Activated CD8-positive, alpha-beta memory T cell treated with anti-CD3 and anti-CD28 coated beads, Interleukin-2, amount 50 U/mL, for 24 hours (primary cell): ENCODE data around the gene FAM162B.
"Not testable (repeated sequence)": the region's sequence is repeated elsewhere in the genome, so short reads cannot be mapped to it uniquely, and the experiment has no call there.

ENCODE experiments used
- DNase-seq: peaks from one replicate; pipeline ENCODE4 v3.0.0-alpha.2; 2020; ENCODE audit errors: extremely low read depth

FAM162B gene

DNA sequence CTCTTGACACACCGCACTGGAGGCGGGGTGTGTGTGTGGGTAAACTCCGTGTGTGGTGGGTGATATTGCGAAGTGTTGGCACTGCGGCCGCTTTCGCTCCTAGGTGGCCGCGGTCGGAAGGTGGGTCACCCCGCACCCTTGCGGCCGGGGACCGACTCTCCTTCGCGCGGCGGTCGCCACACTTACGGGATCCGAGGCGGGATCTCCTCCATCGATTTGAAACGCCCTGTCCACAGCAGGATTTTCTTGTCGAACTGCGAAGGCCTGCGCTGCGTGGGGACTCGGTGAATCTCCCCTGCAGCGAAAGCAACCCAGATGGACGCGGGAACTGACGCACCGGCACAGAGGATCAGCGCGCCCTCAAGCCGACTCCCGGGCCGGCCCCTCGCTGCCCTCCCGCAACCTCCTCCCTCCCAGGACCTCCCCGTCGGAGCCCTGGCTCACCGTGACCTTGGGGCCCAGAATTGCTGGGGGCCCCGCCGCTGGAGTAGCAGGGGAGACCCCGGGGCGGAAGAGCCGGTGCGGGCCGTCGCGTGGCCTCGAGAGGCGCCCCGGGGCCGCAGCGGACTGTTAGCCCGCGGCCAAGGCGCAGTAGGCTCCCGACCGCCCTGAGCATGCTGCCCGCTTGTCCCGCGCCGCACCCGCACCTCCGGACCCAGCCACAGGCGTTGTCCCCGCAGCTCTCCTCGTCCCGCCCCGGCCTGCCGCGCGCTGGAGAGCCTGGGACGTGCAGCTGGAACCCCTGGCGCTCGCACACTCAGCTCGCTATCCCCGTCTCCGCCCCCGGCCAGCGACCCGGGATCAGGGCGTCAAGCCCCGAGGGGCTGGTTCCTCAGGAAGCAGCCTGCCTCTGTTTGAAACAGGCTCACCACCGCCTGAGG is at the start of gene FAM162B:
TSS of gene FAM162B (minus strand) at position 759 of the 881 bp plus-strand sequence. CDS start at position 616, 143 bp downstream.
- DNase-seq = no peak

DNA sequence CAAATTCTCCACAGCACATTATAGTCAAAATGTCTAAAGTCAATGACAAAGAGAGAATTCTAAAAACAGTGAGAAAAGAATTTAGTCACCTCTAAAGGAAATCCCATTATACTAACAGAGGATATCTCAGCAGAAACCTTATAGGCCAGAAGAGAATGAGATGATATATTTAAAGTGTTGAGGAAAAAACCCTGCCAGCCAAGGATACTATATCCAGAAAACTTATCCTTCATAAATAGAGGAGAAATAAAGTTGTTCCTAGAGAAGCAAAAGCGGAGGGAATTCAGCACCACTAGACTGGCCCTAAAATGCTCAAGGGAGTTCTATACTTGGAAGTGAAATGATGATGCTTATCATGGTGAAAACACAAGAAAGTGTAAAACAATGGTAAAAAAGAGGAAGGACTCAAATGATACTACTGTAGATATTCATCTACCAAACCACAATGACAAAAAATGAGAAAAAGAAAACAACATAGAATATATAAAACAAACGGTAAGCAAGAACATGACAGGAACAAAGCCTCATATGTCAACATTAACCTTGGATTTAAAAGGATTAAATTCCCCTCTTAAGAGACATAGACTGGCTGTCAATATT is 46.6 kb upstream of the FAM162B start:
- no peak for DNase-seq

DNA sequence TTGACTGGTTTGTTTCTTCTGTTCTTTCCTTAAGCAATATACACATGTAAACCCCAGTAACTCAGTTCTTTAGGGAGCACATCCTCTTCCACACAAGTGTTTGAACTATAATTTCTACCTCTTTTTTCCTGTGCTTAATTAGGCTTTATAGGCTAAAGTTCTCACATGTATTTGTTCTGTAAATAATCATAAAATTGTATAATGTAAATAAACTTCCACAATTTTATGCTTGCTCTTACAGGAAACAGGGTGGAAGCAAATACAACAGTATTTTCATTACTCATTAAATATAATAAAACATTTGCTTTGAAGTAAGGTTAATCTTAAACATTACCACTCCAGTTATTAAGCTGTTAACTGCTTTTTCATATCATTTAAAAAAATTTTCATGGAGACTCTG is 36.5 kb upstream of the FAM162B start:
- no peak for DNase-seq

DNA sequence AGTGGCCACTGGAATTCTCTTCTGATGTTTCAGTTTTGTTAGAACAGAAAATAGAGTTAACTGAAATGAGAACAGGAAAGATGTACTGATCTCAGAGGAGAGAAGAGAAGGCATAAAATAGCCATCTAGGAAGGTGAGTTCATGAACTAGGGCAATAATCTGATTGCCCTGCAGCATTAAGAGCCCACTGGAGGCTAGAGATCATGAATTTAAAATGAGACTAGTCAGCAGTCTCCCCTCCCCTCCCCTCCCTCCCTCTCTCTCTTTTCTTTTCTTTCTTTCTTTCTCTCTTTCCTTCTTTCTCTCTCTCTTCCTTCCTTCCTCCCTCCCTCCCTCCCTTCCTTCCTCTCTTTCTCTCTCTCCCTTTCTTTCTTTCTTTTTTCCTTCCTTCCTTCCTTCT is 34.4 kb upstream of the FAM162B start:
- no peak for DNase-seq

DNA sequence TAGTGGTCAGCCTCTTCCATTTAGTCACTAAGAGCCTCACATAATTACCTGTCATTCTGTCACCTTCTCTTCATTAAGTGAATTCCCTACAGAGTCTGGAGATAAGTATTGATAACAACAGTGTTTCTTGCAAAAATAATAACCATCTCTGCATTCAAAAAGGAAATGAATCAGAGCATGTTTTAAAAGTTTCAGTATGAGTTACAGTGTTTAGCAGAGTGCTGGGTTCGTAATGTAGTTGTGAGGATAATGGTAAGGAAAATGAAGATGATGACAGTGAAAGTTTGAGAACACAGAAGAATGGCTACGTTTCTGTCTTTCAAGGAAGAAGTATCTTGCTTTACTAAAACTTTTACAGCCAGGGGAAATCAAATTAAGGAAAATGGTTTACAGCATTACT is 32.1 kb upstream of the FAM162B start:
- DNase-seq = no peak

DNA sequence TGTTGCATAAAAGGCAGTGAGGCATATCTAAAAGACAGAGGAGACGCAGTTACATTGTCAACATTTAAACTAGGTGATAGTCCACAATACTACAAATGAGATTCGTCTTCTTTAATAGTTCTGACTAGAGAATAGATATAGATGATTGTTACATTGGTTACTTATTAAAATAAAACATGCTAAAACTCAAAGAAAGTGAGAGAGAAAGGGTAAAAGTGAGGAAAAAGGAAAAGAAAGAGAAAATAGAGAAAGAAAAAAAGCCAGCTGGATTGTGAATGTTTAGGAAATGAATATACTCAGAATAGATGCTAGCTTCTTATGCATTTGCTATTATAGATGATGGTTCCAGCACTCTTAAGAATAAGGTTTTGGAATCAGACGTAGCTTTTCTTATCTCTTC is 27.7 kb upstream of the FAM162B start:
- no peak for DNase-seq

DNA sequence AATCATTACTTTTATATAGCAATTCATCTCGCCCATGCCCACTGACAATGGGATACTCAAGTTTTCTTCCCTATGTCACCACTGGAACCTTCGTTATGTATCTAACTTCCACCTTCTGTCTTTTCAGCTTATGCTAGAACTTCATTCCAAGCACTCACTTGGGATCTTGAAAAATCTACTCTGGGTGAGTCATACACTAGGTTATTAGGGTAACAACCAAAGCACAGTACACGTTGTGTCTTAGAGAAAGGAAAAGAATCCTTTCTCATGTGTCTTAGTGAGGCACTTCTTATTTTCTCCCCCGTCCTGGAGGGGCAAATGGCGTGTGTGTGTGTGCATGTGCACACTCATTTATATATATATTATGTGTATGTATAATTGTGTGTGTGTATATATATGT is 18.3 kb upstream of the FAM162B start:
- no peak for DNase-seq

DNA sequence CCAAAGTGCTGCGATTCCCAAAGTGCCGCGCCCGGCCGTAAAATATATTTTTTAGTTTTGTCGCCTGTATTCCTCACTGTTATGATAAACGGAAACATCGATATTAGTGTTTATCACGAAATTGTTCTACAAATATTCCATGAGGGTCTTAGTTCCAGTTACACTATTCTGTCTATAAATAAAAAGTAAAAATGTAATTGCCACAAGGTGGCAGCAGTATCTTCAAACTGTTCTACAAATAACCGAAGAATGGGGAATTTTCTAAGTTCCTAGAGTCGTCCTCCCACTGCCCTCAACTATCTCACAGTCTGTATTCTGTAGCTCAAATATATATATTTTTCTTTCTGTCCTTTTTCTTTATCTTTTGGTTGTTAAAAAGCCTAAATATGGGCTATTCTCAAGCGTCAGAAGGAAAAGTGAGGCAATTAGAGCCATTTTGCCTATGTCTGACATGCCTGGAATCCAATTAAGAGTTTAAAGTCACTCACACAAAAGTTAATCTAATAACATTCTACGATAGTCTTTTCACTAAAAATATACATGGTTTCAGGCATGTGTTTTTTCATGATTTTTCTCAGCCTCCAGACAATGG is 14.2 kb upstream of the FAM162B start:
- DNase-seq = no peak

DNA sequence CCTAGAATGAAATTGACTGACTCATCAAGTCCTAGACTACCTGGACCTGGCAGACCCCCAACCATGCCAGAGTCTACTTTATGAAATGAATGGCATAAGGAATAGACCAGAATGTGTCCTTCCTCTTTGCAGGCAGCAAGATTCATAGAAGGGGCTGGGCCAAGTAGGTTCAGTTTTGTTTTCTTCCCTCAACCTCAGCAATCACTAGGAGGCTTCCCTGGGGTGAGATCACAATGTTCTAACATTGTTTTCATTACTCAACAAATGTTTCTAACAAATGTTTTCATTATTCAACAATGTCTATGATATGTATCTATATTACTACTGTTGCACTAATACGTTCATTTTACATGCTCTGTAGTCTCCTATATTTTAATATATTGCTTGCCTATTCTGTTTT is 8.4 kb upstream of the FAM162B start:
- DNase-seq = no peak

DNA sequence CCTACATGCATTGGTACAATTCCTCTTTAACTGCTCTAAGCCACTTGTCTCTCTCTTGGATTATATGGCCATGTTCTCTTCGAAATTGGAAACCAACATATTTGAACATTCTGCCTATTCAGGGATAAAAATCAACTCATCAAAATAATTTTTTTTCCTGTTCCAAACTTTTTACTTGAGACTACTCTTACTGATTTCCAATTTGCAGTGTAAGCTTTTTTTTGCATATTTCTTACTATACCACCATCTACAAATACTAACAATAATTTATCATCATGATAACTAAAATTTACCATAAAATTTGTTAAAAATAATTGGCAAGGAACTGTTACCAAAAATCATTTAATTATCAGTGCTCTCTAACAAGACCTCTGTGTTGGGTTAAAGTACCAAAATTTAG is 6.9 kb upstream of the FAM162B start:
- DNase-seq = no peak

DNA sequence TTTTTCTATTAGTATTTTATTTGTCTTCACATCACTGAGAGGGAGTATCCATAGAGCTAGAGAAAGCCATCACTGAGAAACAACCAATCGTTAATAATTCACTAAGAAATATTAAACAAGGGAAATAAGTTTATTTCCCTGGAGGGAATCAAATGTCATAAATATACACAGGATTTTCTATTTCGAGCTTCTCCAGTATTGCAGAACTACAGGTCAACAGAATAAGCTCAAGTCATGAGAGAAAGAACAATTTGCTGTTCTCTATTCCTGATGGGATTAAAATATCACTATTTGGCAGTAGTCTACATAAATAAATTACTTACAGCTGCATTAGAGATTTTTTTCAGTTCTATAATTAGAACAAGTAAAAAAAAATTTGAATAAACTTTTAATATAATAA is 2.2 kb upstream of the FAM162B start:
- no peak for DNase-seq

DNA sequence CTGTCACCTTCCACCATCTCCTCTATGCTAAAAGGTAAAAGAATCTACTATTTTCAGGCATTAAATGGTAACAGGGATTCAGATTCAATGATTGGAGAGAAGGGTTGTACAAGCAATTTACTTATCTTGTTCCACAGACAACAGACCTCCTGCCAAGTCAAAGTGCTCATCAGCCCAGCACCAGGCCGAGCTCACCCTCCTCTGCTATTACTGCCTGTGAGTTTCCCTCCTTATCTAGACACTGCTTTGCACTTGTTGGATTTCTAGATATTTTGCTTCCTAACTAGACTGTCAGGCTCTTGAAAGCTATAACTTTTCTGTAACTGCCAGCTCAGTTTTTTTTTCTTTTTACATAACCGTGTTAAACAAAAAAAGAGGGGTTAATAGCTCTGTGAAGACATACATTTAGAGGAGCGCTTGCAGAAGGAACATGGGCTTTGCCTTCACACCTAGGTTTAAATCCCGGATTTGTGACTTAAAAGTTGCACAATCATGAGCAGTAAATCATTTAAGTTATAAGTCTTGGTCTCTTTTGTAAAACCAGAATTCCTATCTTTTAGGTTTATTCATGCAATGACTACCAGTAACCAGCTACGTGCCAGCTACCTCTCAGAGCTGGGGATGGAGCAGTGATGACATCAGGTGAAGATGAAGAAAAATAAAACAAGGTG is 1.1 kb upstream of the FAM162B start:
- no peak for DNase-seq

DNA sequence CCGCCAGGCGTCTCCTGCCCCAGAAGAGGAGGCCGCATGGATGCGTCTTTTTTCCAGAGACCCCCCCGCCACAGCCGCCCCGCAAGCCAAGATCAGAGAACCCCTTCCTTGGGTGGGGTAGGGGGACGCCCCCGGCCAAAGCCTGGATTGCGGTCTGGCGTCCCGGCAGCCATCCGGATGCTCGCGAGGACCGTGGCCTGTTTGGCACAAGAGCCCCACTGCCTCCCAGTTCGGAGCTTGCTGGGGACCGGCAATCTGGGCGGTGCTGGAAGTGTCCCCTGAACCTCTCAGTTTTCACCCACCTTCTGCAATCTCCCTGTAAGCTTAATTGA is 924 bp downstream of the FAM162B start:
- no peak for DNase-seq

DNA sequence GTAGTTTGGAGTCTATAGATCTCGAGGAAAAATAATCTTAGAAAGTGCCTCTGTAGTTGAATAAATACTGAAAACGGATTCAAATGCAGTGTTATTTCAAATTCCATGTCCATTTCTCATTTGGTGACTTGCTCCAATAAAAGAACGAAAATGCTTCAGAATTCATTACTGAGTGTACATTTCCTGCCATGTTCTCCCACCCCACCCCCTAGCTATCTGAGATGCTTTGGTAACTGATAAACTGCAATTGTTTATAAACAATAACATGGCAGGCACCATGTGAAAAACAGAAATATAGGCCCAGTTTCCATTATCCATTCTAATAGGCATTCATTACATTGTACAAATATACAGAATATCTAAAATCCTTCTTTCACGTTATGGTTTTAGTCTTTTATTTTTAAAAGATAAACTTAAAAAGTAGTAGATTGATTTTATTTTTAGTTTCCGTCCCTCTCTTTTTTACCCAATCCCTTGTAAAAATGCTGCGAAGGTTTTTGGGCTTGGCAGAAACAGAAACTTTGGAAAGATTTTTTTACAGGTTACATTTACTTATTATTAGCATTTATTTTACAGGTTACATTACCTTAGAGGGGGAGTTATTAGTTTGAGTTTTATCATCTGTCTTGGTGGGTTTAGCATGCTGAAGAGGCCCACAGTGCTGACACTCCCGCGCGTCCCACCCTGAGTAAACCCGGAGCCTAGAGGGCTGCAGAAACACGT is 1.5 kb downstream of the FAM162B start:
- no peak for DNase-seq

DNA sequence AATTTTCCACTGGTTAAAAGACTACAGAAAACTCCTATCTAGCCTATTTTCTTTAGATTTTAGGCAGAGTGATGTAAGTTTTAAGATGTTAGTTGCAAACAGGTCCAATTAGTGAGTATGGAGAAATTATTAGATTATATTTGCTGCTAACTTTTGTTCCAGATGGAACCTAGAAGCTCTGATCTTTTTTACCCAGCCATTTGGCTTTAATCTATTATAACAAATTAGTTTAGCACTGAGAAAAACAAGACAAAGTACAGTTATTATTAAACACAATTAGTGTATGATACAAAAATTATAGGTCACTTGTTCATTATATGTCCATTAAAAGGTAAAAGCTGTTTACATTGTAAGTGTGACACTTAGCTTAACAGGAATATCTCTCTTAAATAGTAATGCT is 2.5 kb downstream of the FAM162B start:
- DNase-seq = no peak

DNA sequence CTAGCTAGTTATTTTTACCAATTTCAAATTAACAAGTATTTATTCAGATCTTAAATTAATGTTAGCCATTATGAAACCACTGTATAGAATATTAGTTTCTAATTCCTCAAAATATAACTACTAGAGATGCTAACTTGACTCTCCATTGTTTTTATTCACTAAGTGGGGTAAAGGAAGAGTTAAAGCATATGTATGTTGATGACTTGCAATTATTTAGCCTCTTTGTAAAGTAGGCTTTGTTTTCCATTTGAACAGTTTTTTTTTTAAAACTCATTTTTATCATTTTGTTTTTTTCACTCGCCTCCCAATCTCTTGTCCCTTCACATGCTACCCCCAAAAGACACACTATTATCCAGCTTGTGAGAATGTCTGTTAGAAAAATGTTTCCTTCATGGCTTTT is 3.3 kb downstream of the FAM162B start:
- no peak for DNase-seq

DNA sequence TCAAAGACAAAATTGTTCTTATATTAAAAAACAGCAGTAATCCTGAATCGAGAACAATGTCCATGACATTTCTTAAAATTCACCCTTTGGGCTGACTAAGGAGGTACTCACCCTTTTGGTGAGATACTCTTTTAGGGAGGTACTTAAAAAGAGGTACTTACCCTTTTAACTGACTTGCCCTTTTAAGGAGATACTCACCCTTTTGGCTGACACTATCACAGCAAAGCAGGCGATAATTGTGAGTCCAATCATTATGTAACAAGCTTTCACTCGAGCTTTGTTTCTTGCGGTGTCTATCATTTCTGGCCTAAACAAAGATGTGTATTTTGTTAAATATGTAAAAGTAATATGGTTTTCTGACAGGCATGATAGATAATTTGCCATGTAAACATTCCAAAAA is 3.7 kb downstream of the FAM162B start:
- no peak for DNase-seq

DNA sequence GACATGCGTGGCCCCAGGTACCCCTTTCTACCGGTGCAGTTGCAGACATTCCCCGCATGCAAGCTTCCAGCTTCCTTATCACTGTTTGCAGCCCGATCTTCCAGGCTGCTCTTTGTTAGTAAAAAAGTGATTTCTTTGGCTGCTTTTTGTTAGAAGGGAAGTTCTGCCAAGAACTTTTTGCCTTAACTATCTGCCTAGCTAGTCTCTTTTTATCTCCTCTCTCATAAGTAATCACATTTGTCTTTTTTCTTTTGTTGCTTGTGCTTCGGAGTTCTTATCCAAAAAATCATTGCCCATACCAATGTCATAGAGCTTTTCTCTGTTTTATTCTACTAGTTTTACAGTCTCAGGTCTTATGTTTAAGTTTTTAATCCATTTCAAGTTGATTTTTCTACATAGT is 20.3 kb downstream of the FAM162B start:
- no peak for DNase-seq

DNA sequence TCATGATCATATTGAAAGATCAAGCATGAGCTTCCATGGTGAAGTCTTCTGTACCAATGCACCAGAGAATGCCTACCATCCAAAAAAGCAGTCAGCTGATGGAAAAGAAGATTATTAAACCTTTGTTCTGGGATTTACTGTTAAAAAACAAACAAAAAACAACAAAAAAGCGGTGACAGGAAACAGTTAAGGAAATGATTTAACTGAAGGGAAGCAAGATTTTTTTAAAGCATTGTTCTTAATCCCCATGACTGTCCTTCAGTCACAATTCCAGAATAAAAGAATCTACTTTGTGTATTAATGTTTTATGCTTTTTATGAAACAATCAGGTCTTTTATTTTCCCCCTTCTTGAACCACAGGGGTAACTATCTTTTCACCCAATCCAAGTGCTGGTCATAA is 23.9 kb downstream of the FAM162B start:
- DNase-seq = no peak

DNA sequence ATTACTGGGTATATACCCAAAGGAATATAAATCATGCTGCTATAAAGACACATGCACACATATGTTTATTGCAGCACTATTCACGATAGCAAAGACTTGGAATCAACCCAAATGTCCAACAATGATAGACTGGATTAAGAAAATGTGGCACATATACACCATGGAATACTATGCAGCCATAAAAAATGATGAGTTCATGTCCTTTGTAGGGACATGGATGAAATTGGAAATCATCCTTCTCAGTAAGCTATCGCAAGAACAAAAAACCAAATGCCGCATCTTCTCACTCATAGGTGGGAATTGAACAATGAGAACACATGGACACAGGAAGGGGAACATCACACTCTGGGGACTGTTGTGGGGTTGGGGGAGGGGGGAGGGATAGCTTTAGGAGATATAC is 25.0 kb downstream of the FAM162B start:
- not testable (repeated sequence) for DNase-seq

DNA sequence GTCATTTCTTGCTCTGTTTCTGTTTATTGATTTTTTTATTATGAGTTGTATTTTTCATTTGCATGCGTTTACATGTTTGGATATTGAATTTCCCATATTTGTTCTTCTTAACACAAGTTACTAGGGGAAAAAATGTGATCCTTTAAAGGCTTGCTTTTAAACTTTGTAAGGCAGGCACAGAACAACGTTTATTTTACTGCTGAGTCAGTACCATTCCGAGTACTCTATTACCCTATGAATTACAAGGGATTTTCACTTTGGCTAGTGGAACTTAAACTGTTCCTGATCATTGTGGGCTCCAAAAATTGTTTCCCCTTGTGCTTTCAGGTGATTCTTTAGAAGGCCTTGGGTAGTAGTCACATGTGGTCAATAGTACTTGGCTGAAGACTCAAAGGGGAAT is 28.5 kb downstream of the FAM162B start:
- no peak for DNase-seq

DNA sequence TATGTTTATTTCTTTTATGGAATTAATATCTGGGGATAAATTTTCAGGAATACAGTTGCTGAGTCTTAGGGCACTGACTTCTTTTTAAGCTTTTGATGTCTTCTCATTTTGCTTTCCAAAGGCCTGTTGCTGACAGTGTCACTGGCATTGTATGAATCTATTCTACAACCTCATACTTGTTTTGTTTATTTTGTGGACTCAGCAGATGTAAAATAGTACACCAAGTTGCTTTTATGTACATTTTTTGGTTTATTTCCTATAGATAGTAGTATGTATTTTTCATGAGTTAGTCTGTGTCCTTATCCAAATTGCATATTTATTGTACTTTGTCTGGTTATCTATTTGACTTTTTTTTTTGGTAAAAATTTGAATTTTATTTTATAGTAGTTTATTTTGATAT is 35.0 kb downstream of the FAM162B start:
- DNase-seq = no peak
